ENCODE results near the gene CBX8. TPM values are rescaled to one million over a fixed set of nuclear protein-coding genes. Genes with fewer than 3 reads are reported as not detected.

The CBX8 gene
- total and polyA plus RNA-seq, 2 of the 13 experiments (the other 11 are each of a cell fraction or from before 2014, with no cell fraction given): 0.34 to 12.6 TPM

- TF ChIP-seq ZBTB33 (CRISPR knock-in tag; IDR thresholded peaks at IDR 0.05) (0 out of 2 replicates have a peak, but pooled peaks have one; percentile 24), ZNF546 (CRISPR knock-in tag; conservative IDR thresholded peaks at IDR 0.05) (no peak), ZNF580 (CRISPR knock-in tag; IDR thresholded peaks at IDR 0.05; ENCODE audit: borderline replicate concordance, low read depth) (no peak), GATA4 (IDR thresholded peaks at IDR 0.05; ENCODE audit: borderline replicate concordance, low read depth) (no peak), PLRG1 (conservative IDR thresholded peaks at IDR 0.05) (no peak), POLR2G (IDR thresholded peaks at IDR 0.05; ENCODE audit: low read depth, low read length) (0 out of 2 replicates have a peak, but pooled peaks have one; percentile 24), ZNF3 (CRISPR knock-in tag; IDR thresholded peaks at IDR 0.05) (no peak), ZNF839 (CRISPR knock-in tag; IDR thresholded peaks at IDR 0.05; ENCODE audit: borderline replicate concordance) (no peak), RAD21 (CRISPR knock-in tag; IDR thresholded peaks at IDR 0.05) (no peak), ZNF512 (CRISPR knock-in tag; IDR thresholded peaks at IDR 0.05) (no peak), ATF1 (CRISPR knock-in tag; IDR thresholded peaks at IDR 0.05) (no peak), ZNF441 (CRISPR knock-in tag; IDR thresholded peaks at IDR 0.05; ENCODE audit: borderline replicate concordance) (no peak), FOXM1 (CRISPR knock-in tag; IDR thresholded peaks at IDR 0.05) (no peak), ZNF737 (CRISPR knock-in tag; IDR thresholded peaks at IDR 0.05; ENCODE audit: borderline replicate concordance) (no peak), TSC22D2 (CRISPR knock-in tag; IDR thresholded peaks at IDR 0.05; ENCODE audit: borderline replicate concordance) (no peak), ZSCAN12 (CRISPR knock-in tag; IDR thresholded peaks at IDR 0.05) (no peak), BHLHE40 (IDR thresholded peaks at IDR 0.05; ENCODE audit: low read length) (no peak), MED8 (CRISPR knock-in tag; IDR thresholded peaks at IDR 0.05; ENCODE audit: insufficient replicate concordance) (no peak), ZNF878 (CRISPR knock-in tag; IDR thresholded peaks at IDR 0.05) (no peak), ZFP90 (CRISPR knock-in tag; IDR thresholded peaks at IDR 0.05; ENCODE audit: borderline replicate concordance) (no peak), PTBP1 (IDR thresholded peaks at IDR 0.05; ENCODE audit: low read depth, low read length, poor library complexity, severe bottlenecking) (peak; percentile 47), PATZ1 (CRISPR knock-in tag; IDR thresholded peaks at IDR 0.05) (0 out of 2 replicates have a peak, but pooled peaks have one; percentile 7), ZNF383 (CRISPR knock-in tag; IDR thresholded peaks at IDR 0.05; ENCODE audit: borderline replicate concordance) (no peak), ZBTB14 (CRISPR knock-in tag; IDR thresholded peaks at IDR 0.05) (no peak), ZNF547 (CRISPR knock-in tag; IDR thresholded peaks at IDR 0.05) (no peak)
Measured at GRCh38 chr17:79842136-79842655, 45.3 kb upstream of the CBX8 start (continued).

Data from HepG2 (cell line).